Stimulated activated CD4-positive, alpha-beta T cell treated with anti-CD3 and anti-CD28 coated beads, Interleukin-12 subunit alpha, Interleukin-12 subunit beta, amount 100 ng/mL, for 48 hours (primary cell): ENCODE results near the gene NFATC3.

ENCODE experiments used
- DNase-seq, 3 donors: peaks; one replicate each; pipeline ENCODE4 v3.0.0-alpha.2; 2020; ENCODE audit warnings: low read depth in 2 of 3, low spot score in 1 of 3

NFATC3 gene

GRCh38 chr16:68183046-68183445 is 97.9 kb downstream of the NFATC3 start:
- DNase-seq: no peak

GRCh38 chr16:68186877-68187276 is 101.7 kb downstream of the NFATC3 start:
- DNase-seq: no peak

- no peak for DNase-seq
These were observed 102.3 kb downstream of the NFATC3 start for GRCh38 chr16:68187505-68187904.

GRCh38 chr16:68188170-68188569 is 103.0 kb downstream of the NFATC3 start:
- DNase-seq: no peak

GRCh38 chr16:68190081-68190480 is 104.9 kb downstream of the NFATC3 start:
- DNase-seq: no peak

- DNase-seq: no peak
These were observed 105.8 kb downstream of the NFATC3 start for GRCh38 chr16:68190736-68191510.

- DNase-seq: no peak
These were observed 109.1 kb downstream of the NFATC3 start for GRCh38 chr16:68194251-68194650.

GRCh38 chr16:68197250-68197649 is 112.1 kb downstream of the NFATC3 start:
- DNase-seq: no peak

- no peak for DNase-seq
These were observed 115.1 kb downstream of the NFATC3 start for GRCh38 chr16:68200088-68200783.

- no peak for DNase-seq
These were observed 116.9 kb downstream of the NFATC3 start for GRCh38 chr16:68202091-68202519.

GRCh38 chr16:68206245-68206644 is 121.1 kb downstream of the NFATC3 start:
- no peak for DNase-seq

GRCh38 chr16:68214726-68215125 is 129.6 kb downstream of the NFATC3 start:
- DNase-seq: no peak

- no peak for DNase-seq
These were observed 130.1 kb downstream of the NFATC3 start for GRCh38 chr16:68215302-68215701.

- no peak for DNase-seq
These were observed 131.1 kb downstream of the NFATC3 start for GRCh38 chr16:68216240-68216639.

- DNase-seq: no peak
These were observed 132.3 kb downstream of the NFATC3 start for GRCh38 chr16:68217506-68217905.

GRCh38 chr16:68219725-68220351 is 134.7 kb downstream of the NFATC3 start:
- DNase-seq: no peak

- DNase-seq: no peak
These were observed 137.9 kb downstream of the NFATC3 start for GRCh38 chr16:68223072-68223471.

- DNase-seq: no peak
These were observed 140.9 kb downstream of the NFATC3 start for GRCh38 chr16:68226116-68226515.

- DNase-seq: no peak
These were observed 142.1 kb downstream of the NFATC3 start for GRCh38 chr16:68227183-68227793.

GRCh38 chr16:68227850-68228553 is 142.8 kb downstream of the NFATC3 start:
- DNase-seq: no peak

- no peak for DNase-seq
These were observed 143.5 kb downstream of the NFATC3 start for GRCh38 chr16:68228652-68229051.
